DOHH2 (cell line): ENCODE data around the gene VASP.

Experiments
- EZH2phosphoT487 ChIP-seq: fragments of 200-600 bp; sonication (generic); IDR thresholded peaks from 2 replicates; pipeline ENCODE4 v1.6.1; 2017; ENCODE audit warnings: borderline replicate concordance, mild to moderate bottlenecking, antibody characterized with exemption, low read length, moderate library complexity, mixed read lengths
- TF ChIP-seq, protein P1 (sequence below): fragments of 200-600 bp; sonication (generic); IDR thresholded peaks from one replicate; pipeline ENCODE4 v1.5.1; 2014; ENCODE audit warnings: antibody characterized with exemption, mild to moderate bottlenecking, low read depth, low read length; ENCODE audit not compliant: poor library complexity, severe bottlenecking

- TF ChIP-seq, protein P1, sequence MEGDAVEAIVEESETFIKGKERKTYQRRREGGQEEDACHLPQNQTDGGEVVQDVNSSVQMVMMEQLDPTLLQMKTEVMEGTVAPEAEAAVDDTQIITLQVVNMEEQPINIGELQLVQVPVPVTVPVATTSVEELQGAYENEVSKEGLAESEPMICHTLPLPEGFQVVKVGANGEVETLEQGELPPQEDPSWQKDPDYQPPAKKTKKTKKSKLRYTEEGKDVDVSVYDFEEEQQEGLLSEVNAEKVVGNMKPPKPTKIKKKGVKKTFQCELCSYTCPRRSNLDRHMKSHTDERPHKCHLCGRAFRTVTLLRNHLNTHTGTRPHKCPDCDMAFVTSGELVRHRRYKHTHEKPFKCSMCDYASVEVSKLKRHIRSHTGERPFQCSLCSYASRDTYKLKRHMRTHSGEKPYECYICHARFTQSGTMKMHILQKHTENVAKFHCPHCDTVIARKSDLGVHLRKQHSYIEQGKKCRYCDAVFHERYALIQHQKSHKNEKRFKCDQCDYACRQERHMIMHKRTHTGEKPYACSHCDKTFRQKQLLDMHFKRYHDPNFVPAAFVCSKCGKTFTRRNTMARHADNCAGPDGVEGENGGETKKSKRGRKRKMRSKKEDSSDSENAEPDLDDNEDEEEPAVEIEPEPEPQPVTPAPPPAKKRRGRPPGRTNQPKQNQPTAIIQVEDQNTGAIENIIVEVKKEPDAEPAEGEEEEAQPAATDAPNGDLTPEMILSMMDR, result no peak
- TF ChIP-seq EZH2phosphoT487, result no peak
Observed at GRCh38 chr19:45462174-45462573, 45.1 kb upstream of the VASP start.
